ENCODE results near the gene SLC7A7. TPM values are rescaled to one million over a fixed set of nuclear protein-coding genes. Genes with fewer than 3 reads are reported as not detected.
"Not testable (repeated sequence)": the region's sequence is repeated elsewhere in the genome, so short reads cannot be mapped to it uniquely, and the experiment has no call there.

SLC7A7 gene
- total and polyA plus RNA-seq, 2 of the 13 experiments (the other 11 are each of a cell fraction or from before 2014, with no cell fraction given): 0.13 to 0.63 TPM

DNA sequence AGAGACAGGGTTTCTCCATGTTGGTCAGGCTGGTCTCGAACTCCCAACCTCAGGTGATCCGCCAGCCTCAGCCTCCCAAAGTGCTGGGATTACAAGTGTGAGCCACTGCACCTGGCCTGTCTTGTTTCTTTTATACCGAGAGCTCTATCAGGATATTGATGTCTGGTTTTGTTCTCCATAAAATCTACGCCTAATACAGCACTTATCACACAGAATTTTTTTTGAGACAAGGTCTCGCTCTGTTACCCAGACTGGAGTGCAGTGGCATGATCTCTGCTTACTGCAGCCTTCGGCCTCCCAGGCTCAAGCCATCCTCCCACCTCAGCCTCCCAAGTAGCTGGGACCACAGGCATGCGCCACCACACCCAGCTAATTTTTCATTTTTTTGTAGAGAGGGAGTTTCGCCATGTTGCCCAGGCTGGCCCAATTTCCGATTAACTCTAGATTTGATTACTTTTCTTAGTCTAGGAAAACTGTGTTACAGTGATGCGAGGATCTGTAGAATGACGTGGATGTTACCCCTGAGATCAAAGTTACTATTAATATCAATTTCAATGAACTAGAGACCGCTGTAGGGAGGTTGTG, 13.9 kb upstream of the SLC7A7 start:
- in situ Hi-C loops (cut with HindIII; ENCODE audit: extremely low pct_ligation_motif_present, low pct_unique_long_range_greater_than_20kb); FAIRE-seq; ATAC-seq; H4K20me1 ChIP-seq (ENCODE audit: insufficient read depth, low read length); H3K9me3 ChIP-seq (ENCODE audit: low read length); DNase-seq (ENCODE audit: low spot score); H3K27me3 ChIP-seq (ENCODE audit: control insufficient read depth in 1 of 2, insufficient read depth in 2 of 2, low read length in 2 of 2); TF ChIP-seq NONO (IDR thresholded peaks at IDR 0.05): not testable (repeated sequence)
- Histone ChIP-seq H3K36me3 (replicated peaks in 1 of 2; ENCODE audit: control insufficient read depth in 1 of 2, insufficient read depth in 2 of 2, low read length in 2 of 2) (peaks cover 7 to 15% of the 10 kb centered on the region in 2 experiments), H3K4me2 (ENCODE audit: low read depth, low read length) (peak overlapping the region; percentile 87), H3K27ac (ENCODE audit: extremely low read length, insufficient read depth, low read length) (peak overlapping the region; percentile 65), H3K4me1 (ENCODE audit: insufficient read depth, low read length) (peaks cover 31% of the 10 kb centered on the region), H3K79me2 (ENCODE audit: insufficient read depth, low read length) (peaks cover 16% of the 10 kb centered on the region), H3K4me3 (replicated peaks in 1 of 3; ENCODE audit: insufficient read depth in 1 of 3, low read depth in 2 of 3, low read length in 3 of 3) (peak overlapping the region; percentile 74 to 97 (median 88); a peak in 5 of 6 replicates), H2AFZ (ENCODE audit: low read length) (peak overlapping the region; percentile 98), H3K9ac (ENCODE audit: insufficient read depth, low read depth, low read length) (peak overlapping the region; percentile 90)
- 85% methylated on average over 12 of the region's 12 CpGs for WGBS (ENCODE audit: low lambda C conversion rate)
- BruUV-seq (replicated peaks): TSS peak; percentile 96
- CTCF ChIA-PET (ENCODE audit: low intra/inter-chr PET ratio, low total read pairs): interaction anchor here (0.9 kb wide), 1 partner anchor 24 kb away, joined by 4 read pairs; no protein-coding TSS in a partner anchor
- POLR2A ChIA-PET: interaction anchor here (0.6 to 3.7 kb wide), 11 partner anchors 8 to 522 kb away, joined by 3 to 29 read pairs (median 10); partner anchors contain the start of genes DAD1, LRP10, OXA1L and PABPN1
- intact Hi-C loops (cut with micrococcal nuclease; ENCODE audit: unreplicated experiment): loop anchor here (2.0 kb wide), 1 partner anchor 52 kb away; no protein-coding TSS in a partner anchor
- TF ChIP-seq ZC3H4 (CRISPR knock-in tag; IDR thresholded peaks at IDR 0.05; ENCODE audit: borderline replicate concordance) (peak; percentile 75; the same call in 1 of the 2 replicates), CHD4 (IDR thresholded peaks at IDR 0.05; ENCODE audit: borderline replicate concordance, low read length) (peak; percentile 73; the same call in 1 of the 2 replicates), KDM1A (CRISPR knock-in tag; IDR thresholded peaks at IDR 0.05) (peak; percentile 87; the same call in 1 of the 2 replicates), ZFP82 (CRISPR knock-in tag; IDR thresholded peaks at IDR 0.05; ENCODE audit: borderline replicate concordance) (peak; percentile 81), FOXJ3 (CRISPR knock-in tag; IDR thresholded peaks at IDR 0.05; ENCODE audit: borderline replicate concordance) (0 out of 2 replicates have a peak, but pooled peaks have one; percentile 28), GTF3A (CRISPR knock-in tag; conservative IDR thresholded peaks at IDR 0.05) (0 out of 2 replicates have a peak, but pooled peaks have one; percentile 3), ZNF816 (CRISPR knock-in tag; IDR thresholded peaks at IDR 0.05; ENCODE audit: borderline replicate concordance) (peak; percentile 98), NONO (CRISPR knock-in tag; conservative IDR thresholded peaks at IDR 0.05) (peak; percentile 79; the same call in 1 of the 2 replicates)
- TF ChIP-seq, protein P1, sequence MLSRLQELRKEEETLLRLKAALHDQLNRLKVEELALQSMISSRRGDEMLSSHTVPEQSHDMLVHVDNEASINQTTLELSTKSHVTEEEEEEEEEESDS (CRISPR knock-in tag; IDR thresholded peaks at IDR 0.05; ENCODE audit: borderline replicate concordance): 0 out of 2 replicates have a peak, but pooled peaks have one; percentile 12
- TF ChIP-seq, protein P2, sequence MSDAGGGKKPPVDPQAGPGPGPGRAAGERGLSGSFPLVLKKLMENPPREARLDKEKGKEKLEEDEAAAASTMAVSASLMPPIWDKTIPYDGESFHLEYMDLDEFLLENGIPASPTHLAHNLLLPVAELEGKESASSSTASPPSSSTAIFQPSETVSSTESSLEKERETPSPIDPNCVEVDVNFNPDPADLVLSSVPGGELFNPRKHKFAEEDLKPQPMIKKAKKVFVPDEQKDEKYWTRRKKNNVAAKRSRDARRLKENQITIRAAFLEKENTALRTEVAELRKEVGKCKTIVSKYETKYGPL (CRISPR knock-in tag; IDR thresholded peaks at IDR 0.05): peak; percentile 55; the same call in 1 of the 2 replicates
- TF ChIP-seq, protein P3, sequence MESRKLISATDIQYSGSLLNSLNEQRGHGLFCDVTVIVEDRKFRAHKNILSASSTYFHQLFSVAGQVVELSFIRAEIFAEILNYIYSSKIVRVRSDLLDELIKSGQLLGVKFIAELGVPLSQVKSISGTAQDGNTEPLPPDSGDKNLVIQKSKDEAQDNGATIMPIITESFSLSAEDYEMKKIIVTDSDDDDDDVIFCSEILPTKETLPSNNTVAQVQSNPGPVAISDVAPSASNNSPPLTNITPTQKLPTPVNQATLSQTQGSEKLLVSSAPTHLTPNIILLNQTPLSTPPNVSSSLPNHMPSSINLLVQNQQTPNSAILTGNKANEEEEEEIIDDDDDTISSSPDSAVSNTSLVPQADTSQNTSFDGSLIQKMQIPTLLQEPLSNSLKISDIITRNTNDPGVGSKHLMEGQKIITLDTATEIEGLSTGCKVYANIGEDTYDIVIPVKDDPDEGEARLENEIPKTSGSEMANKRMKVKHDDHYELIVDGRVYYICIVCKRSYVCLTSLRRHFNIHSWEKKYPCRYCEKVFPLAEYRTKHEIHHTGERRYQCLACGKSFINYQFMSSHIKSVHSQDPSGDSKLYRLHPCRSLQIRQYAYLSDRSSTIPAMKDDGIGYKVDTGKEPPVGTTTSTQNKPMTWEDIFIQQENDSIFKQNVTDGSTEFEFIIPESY (CRISPR knock-in tag; IDR thresholded peaks at IDR 0.05): peak; percentile 16; the same call in 1 of the 2 replicates
- TF ChIP-seq, protein P4, sequence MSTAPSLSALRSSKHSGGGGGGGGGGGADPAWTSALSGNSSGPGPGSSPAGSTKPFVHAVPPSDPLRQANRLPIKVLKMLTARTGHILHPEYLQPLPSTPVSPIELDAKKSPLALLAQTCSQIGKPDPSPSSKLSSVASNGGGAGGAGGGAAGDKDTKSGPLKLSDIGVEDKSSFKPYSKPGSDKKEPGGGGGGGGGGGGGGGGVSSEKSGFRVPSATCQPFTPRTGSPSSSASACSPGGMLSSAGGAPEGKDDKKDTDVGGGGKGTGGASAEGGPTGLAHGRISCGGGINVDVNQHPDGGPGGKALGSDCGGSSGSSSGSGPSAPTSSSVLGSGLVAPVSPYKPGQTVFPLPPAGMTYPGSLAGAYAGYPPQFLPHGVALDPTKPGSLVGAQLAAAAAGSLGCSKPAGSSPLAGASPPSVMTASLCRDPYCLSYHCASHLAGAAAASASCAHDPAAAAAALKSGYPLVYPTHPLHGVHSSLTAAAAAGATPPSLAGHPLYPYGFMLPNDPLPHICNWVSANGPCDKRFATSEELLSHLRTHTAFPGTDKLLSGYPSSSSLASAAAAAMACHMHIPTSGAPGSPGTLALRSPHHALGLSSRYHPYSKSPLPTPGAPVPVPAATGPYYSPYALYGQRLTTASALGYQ (CRISPR knock-in tag; IDR thresholded peaks at IDR 0.05): 0 out of 2 replicates have a peak, but pooled peaks have one; percentile 39
- TF ChIP-seq, protein P5, sequence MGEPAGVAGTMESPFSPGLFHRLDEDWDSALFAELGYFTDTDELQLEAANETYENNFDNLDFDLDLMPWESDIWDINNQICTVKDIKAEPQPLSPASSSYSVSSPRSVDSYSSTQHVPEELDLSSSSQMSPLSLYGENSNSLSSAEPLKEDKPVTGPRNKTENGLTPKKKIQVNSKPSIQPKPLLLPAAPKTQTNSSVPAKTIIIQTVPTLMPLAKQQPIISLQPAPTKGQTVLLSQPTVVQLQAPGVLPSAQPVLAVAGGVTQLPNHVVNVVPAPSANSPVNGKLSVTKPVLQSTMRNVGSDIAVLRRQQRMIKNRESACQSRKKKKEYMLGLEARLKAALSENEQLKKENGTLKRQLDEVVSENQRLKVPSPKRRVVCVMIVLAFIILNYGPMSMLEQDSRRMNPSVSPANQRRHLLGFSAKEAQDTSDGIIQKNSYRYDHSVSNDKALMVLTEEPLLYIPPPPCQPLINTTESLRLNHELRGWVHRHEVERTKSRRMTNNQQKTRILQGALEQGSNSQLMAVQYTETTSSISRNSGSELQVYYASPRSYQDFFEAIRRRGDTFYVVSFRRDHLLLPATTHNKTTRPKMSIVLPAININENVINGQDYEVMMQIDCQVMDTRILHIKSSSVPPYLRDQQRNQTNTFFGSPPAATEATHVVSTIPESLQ (CRISPR knock-in tag; conservative IDR thresholded peaks at IDR 0.05): 0 out of 2 replicates have a peak, but pooled peaks have one; percentile 13

Measured in HepG2 (cell line).